ENCODE data around the gene CH25H. TPM values are rescaled to one million over a fixed set of nuclear protein-coding genes. Genes with fewer than 3 reads are reported as not detected.

Gene CH25H
- total RNA-seq, 6 donors from 2014 or later: 3.4 to 12.0 (median 6.8) TPM

DNA sequence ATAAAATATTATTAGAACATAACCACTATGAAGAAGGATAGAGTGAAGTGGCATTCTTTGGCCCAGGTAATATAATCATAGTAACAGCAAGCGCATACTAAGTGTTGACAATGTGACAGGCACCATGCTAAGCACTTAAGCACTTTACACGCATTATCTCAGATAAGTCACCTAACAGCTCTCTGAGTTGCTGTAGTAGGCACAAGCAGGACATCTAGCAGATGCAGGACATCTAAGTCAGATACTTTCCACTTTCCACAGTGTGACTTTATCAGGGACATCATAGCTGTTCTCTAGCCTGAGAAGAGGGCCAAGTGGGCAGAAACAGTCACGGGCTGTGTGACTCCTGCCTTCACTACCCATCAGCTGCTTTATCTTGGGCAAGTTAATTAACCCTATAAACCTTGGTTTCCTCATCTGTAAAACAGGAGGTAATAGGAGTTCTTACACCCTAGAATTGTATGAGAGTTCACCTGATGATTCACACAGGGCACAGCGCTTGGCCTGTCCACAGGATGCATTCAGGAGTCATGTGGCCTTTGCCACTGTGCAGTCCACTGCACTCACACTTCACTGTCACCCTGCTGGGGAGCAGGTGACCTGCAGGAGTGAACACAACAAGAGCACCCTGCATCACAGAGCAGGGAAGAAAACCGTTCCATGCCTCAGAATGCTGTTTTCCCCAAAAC lies 32.0 kb upstream of the CH25H start:
- ATAC-seq (ENCODE audit: low FRiP score in 2 of 2) (no peak), DNase-seq (no peak)
- Histone ChIP-seq H3K36me3 (peaks cover 0 to 13% (median 3%) of the 10 kb centered on the region in 4 donors), H3K9me3 (no peaks in the 10 kb centered on the region), H3K4me1 (peaks cover 0 to 20% (median 11%) of the 10 kb centered on the region in 4 donors), H3K27ac (no peak overlapping the region), H3K27me3 (no peaks in the 10 kb centered on the region), H3K4me3 (no peak overlapping the region)
- TF ChIP-seq POLR2AphosphoS5 (IDR thresholded peaks at IDR 0.05): no peak
- TF ChIP-seq, protein P1, sequence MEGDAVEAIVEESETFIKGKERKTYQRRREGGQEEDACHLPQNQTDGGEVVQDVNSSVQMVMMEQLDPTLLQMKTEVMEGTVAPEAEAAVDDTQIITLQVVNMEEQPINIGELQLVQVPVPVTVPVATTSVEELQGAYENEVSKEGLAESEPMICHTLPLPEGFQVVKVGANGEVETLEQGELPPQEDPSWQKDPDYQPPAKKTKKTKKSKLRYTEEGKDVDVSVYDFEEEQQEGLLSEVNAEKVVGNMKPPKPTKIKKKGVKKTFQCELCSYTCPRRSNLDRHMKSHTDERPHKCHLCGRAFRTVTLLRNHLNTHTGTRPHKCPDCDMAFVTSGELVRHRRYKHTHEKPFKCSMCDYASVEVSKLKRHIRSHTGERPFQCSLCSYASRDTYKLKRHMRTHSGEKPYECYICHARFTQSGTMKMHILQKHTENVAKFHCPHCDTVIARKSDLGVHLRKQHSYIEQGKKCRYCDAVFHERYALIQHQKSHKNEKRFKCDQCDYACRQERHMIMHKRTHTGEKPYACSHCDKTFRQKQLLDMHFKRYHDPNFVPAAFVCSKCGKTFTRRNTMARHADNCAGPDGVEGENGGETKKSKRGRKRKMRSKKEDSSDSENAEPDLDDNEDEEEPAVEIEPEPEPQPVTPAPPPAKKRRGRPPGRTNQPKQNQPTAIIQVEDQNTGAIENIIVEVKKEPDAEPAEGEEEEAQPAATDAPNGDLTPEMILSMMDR (IDR thresholded peaks at IDR 0.05): no peak
- TF ChIP-seq POLR2A (IDR thresholded peaks at IDR 0.05): no peak
- no peak for TF ChIP-seq EP300 (IDR thresholded peaks at IDR 0.05)
- 87 to 88% methylated on average over 4 to 5 of the region's 5 CpGs for WGBS, 2 donors

DNA sequence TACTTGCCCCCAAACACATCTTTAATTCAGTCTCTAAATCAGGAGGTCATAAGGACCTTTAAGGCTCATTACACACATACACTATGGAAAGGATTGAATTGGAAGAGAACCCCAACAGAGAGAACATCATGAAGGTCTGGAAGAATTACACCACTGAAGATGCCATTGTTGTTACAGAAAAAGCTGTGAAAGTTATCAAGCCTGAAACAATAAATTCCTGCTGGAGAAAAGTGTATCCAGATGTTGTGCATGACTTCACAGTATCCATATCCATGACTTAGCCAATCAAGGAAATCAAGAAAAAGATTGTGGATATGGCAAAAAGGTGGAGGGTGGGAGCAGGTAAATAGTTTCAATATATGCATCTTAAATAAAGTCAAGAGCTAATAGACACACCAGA lies 30.7 kb upstream of the CH25H start:
- ATAC-seq (ENCODE audit: low FRiP score in 2 of 2) (no peak), DNase-seq (no peak)
- H3K27ac ChIP-seq: no peak overlapping the region
- H3K27me3 ChIP-seq: no peaks in the 10 kb centered on the region
- H3K36me3 ChIP-seq: peaks cover 0 to 13% (median 3%) of the 10 kb centered on the region in 4 donors
- TF ChIP-seq POLR2A (IDR thresholded peaks at IDR 0.05) (no peak), EP300 (IDR thresholded peaks at IDR 0.05) (no peak), POLR2AphosphoS5 (IDR thresholded peaks at IDR 0.05) (no peak)
- TF ChIP-seq, protein P1 (IDR thresholded peaks at IDR 0.05): no peak
- no peaks in the 10 kb centered on the region for H3K9me3 ChIP-seq
- no peak overlapping the region for H3K4me3 ChIP-seq
- peaks cover 0 to 20% (median 11%) of the 10 kb centered on the region in 4 donors for H3K4me1 ChIP-seq

DNA sequence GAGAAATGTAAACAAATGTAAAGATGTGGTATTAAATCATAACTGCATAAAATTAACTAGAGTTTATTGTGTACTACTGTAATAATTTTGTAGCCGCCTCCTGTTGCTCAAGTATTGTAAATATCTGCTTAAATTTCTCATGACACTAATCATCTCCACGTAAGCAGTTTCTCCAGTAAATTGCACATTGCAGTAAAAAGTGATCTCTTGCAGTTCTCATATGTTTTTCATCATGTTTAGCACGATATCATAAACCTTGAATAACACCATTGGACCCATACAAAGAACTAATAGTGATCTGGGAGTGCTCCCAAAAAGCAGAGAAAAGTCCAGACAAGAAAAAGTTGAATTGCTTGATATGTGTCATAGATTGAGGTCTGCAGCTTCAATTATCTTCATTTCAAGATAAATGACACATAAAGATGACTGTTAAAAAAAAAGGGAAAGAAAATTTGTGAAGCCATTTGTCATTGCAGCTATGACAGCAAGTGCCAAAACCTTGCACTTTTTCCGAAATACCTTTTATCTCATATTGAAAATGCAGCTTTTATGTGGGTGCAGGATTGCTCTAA lies 29.2 kb upstream of the CH25H start:
- Histone ChIP-seq H3K9me3 (no peaks in the 10 kb centered on the region), H3K36me3 (peaks cover 0 to 15% (median 3%) of the 10 kb centered on the region in 4 donors), H3K27ac (no peak overlapping the region), H3K27me3 (no peaks in the 10 kb centered on the region), H3K4me3 (no peak overlapping the region), H3K4me1 (peaks cover 0 to 8% (median under 1%) of the 10 kb centered on the region in 4 donors)
- WGBS, 2 donors: 91% methylated on average over 4 of the region's 4 CpGs
- no peak for DNase-seq
- ATAC-seq (ENCODE audit: low FRiP score in 2 of 2): no peak
- TF ChIP-seq, protein P1 (IDR thresholded peaks at IDR 0.05): no peak
- TF ChIP-seq EP300 (IDR thresholded peaks at IDR 0.05) (no peak), POLR2AphosphoS5 (IDR thresholded peaks at IDR 0.05) (no peak), POLR2A (IDR thresholded peaks at IDR 0.05) (no peak)

DNA sequence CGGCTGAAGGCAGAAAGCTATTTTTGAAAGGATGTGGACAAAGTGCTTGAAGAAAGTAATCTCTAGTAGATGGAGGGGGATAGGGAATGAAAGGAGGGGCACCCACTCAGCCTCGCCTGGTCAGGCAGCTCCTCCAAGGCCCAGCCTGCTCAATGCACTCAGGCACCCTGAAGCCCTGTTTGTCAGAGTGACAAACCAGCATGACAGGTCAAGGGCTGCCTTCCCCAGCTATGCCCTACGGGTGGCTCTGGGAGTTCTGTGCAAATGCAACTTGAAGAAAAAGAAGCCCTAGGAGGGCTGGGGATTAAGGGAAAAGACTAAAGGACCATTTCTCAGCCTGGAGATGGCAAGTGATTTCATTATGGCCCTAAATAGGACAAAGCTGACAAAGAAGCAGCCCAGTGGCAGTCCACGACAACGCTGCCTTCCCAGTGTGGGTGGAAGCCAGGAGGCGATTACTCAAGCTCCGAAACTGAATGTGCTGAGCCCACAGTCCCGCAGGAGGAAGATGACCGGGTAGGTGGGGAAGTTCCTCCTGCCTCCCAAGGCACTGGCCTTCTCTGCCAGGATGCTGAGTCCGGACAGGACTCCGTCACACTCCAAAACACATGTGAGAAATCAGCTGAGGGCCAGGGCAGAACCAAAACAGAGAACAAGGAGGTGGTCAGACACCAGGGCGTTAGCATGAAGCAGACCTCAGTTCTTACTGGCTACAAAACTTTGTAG lies 28.1 kb upstream of the CH25H start:
- DNase-seq (peak in 1 of 2 donors; percentile 72), ATAC-seq (ENCODE audit: low FRiP score in 2 of 2) (peak; percentile 45 to 94)
- no peaks in the 10 kb centered on the region for H3K27me3 ChIP-seq
- no peaks in the 10 kb centered on the region for H3K9me3 ChIP-seq
- peak overlapping the region in 3 of 4 donors; percentile 11 to 40 (median 14) for H3K27ac ChIP-seq
- H3K36me3 ChIP-seq: peaks cover 0 to 18% (median 3%) of the 10 kb centered on the region in 4 donors
- H3K4me1 ChIP-seq: peaks cover 0 to 5% (median 0%) of the 10 kb centered on the region in 4 donors
- 74 to 75% methylated on average over 12 of the region's 12 CpGs for WGBS, 2 donors
- H3K4me3 ChIP-seq: no peak overlapping the region
- TF ChIP-seq POLR2A (IDR thresholded peaks at IDR 0.05): peak in 1 of 4 donors; percentile 36
- TF ChIP-seq EP300 (IDR thresholded peaks at IDR 0.05): no peak
- TF ChIP-seq, protein P1 (IDR thresholded peaks at IDR 0.05): no peak
- TF ChIP-seq POLR2AphosphoS5 (IDR thresholded peaks at IDR 0.05): peak in 1 of 2 donors; percentile 53
